ENCODE data around the gene RNF130. TPM values are rescaled to one million over a fixed set of nuclear protein-coding genes. Genes with fewer than 3 reads are reported as not detected.

RNF130 gene
- polyA plus RNA-seq, 1 donor from 2014 or later = 48.7 TPM

DNA sequence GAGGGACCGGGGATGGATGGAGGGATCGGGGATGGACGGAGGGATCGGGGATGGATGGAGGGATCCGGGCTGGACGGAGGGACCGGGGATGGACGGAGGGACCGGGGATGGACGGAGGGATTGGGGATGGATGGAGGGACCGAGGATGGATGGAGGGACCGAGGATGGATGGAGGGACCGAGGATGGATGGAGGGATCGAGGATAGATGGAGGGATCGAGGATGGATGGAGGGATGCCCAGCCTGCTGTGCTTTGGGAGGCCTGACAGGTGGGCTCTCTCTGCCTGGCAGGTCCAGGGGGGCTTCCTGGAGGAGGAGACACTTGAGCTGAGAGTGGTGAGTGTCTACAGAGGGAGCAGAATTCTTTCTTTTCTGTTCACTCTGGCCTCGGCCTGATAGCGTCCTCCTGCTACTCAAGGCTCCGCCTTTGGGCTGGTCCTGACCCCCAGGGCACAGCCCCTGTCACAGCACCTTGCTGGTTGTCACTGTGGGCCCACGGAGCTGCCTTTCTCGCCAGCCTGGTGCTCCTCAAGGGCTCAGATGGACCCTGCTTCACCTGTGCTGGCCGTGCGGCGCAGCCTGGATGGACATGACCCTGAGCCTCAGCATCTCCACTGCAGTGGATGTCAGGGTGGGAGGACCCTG, 42.2 kb upstream of the RNF130 start:
- no peaks in the 10 kb centered on the region for H4K20me1 ChIP-seq (ENCODE audit: insufficient read depth)
- no peaks in the 10 kb centered on the region for H3K79me2 ChIP-seq (replicated peaks; ENCODE audit: insufficient read depth, low read length)
- H3K4me3 ChIP-seq (ENCODE audit: low read length) = no peak overlapping the region
- H2AFZ ChIP-seq (ENCODE audit: low read depth, low read length) = no peak overlapping the region
- H3K9me3 ChIP-seq (ENCODE audit: low read length) = no peaks in the 10 kb centered on the region
- no peaks in the 10 kb centered on the region for H3K36me3 ChIP-seq (ENCODE audit: insufficient read depth, low read length)
- H3K27me3 ChIP-seq (ENCODE audit: insufficient read depth, low read depth, low read length) = no peaks in the 10 kb centered on the region
- no peak overlapping the region for H3K9ac ChIP-seq (ENCODE audit: low read length)
- no peak overlapping the region for H3K27ac ChIP-seq (ENCODE audit: low read length)
- H3K4me2 ChIP-seq (ENCODE audit: low read length) = no peak overlapping the region
- TF ChIP-seq, protein P1, sequence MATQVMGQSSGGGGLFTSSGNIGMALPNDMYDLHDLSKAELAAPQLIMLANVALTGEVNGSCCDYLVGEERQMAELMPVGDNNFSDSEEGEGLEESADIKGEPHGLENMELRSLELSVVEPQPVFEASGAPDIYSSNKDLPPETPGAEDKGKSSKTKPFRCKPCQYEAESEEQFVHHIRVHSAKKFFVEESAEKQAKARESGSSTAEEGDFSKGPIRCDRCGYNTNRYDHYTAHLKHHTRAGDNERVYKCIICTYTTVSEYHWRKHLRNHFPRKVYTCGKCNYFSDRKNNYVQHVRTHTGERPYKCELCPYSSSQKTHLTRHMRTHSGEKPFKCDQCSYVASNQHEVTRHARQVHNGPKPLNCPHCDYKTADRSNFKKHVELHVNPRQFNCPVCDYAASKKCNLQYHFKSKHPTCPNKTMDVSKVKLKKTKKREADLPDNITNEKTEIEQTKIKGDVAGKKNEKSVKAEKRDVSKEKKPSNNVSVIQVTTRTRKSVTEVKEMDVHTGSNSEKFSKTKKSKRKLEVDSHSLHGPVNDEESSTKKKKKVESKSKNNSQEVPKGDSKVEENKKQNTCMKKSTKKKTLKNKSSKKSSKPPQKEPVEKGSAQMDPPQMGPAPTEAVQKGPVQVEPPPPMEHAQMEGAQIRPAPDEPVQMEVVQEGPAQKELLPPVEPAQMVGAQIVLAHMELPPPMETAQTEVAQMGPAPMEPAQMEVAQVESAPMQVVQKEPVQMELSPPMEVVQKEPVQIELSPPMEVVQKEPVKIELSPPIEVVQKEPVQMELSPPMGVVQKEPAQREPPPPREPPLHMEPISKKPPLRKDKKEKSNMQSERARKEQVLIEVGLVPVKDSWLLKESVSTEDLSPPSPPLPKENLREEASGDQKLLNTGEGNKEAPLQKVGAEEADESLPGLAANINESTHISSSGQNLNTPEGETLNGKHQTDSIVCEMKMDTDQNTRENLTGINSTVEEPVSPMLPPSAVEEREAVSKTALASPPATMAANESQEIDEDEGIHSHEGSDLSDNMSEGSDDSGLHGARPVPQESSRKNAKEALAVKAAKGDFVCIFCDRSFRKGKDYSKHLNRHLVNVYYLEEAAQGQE (IDR thresholded peaks at IDR 0.05; ENCODE audit: borderline replicate concordance) = no peak
- no peak for TF ChIP-seq POLR2AphosphoS5 (IDR thresholded peaks at IDR 0.05)
- no peak for TF ChIP-seq TAF1 (IDR thresholded peaks at IDR 0.05; ENCODE audit: low read depth)
- TF ChIP-seq, protein P2, sequence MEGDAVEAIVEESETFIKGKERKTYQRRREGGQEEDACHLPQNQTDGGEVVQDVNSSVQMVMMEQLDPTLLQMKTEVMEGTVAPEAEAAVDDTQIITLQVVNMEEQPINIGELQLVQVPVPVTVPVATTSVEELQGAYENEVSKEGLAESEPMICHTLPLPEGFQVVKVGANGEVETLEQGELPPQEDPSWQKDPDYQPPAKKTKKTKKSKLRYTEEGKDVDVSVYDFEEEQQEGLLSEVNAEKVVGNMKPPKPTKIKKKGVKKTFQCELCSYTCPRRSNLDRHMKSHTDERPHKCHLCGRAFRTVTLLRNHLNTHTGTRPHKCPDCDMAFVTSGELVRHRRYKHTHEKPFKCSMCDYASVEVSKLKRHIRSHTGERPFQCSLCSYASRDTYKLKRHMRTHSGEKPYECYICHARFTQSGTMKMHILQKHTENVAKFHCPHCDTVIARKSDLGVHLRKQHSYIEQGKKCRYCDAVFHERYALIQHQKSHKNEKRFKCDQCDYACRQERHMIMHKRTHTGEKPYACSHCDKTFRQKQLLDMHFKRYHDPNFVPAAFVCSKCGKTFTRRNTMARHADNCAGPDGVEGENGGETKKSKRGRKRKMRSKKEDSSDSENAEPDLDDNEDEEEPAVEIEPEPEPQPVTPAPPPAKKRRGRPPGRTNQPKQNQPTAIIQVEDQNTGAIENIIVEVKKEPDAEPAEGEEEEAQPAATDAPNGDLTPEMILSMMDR (IDR thresholded peaks at IDR 0.05; ENCODE audit: poor library complexity, severe bottlenecking) = no peak
- no peak for TF ChIP-seq SMC3 (conservative IDR thresholded peaks at IDR 0.05; ENCODE audit: poor library complexity)
- TF ChIP-seq MXI1 (conservative IDR thresholded peaks at IDR 0.05; ENCODE audit: poor library complexity, severe bottlenecking) = no peak
- TF ChIP-seq EZH2 (IDR thresholded peaks at IDR 0.05; ENCODE audit: borderline replicate concordance, insufficient read depth, low read length, poor library complexity, severe bottlenecking) = no peak
- no peak for TF ChIP-seq RAD21 (conservative IDR thresholded peaks at IDR 0.05)
- no peak for TF ChIP-seq EP300 (conservative IDR thresholded peaks at IDR 0.05; ENCODE audit: poor library complexity, severe bottlenecking)
- H3K9me2 ChIP-seq (ENCODE audit: insufficient read depth, low read length) = no peaks in the 10 kb centered on the region
- H3F3A ChIP-seq (ENCODE audit: insufficient read depth, low read length, poor library complexity, severe bottlenecking) = no peaks in the 10 kb centered on the region

GRCh38 chr5:180112181-180112861, 40.8 kb upstream of the RNF130 start:
- H3K9me2 ChIP-seq (ENCODE audit: insufficient read depth, low read length) = no peaks in the 10 kb centered on the region
- H4K20me1 ChIP-seq (ENCODE audit: insufficient read depth) = no peaks in the 10 kb centered on the region
- no peaks in the 10 kb centered on the region for H3K9me3 ChIP-seq (ENCODE audit: low read length)
- no peak overlapping the region for H3K4me2 ChIP-seq (ENCODE audit: low read length)
- no peak overlapping the region for H3K27ac ChIP-seq (ENCODE audit: low read length)
- H3F3A ChIP-seq (ENCODE audit: insufficient read depth, low read length, poor library complexity, severe bottlenecking) = no peaks in the 10 kb centered on the region
- no peaks in the 10 kb centered on the region for H3K79me2 ChIP-seq (replicated peaks; ENCODE audit: insufficient read depth, low read length)
- no peak overlapping the region for H3K4me3 ChIP-seq (ENCODE audit: low read length)
- H3K36me3 ChIP-seq (ENCODE audit: insufficient read depth, low read length) = no peaks in the 10 kb centered on the region
- no peak overlapping the region for H2AFZ ChIP-seq (ENCODE audit: low read depth, low read length)
- no peak overlapping the region for H3K9ac ChIP-seq (ENCODE audit: low read length)
- no peaks in the 10 kb centered on the region for H3K27me3 ChIP-seq (ENCODE audit: insufficient read depth, low read depth, low read length)
- TF ChIP-seq POLR2AphosphoS5 (IDR thresholded peaks at IDR 0.05) = no peak
- TF ChIP-seq EP300 (conservative IDR thresholded peaks at IDR 0.05; ENCODE audit: poor library complexity, severe bottlenecking) = no peak
- TF ChIP-seq, protein P1 (IDR thresholded peaks at IDR 0.05; ENCODE audit: borderline replicate concordance) = no peak
- TF ChIP-seq MXI1 (conservative IDR thresholded peaks at IDR 0.05; ENCODE audit: poor library complexity, severe bottlenecking) = no peak
- no peak for TF ChIP-seq EZH2 (IDR thresholded peaks at IDR 0.05; ENCODE audit: borderline replicate concordance, insufficient read depth, low read length, poor library complexity, severe bottlenecking)
- TF ChIP-seq SMC3 (conservative IDR thresholded peaks at IDR 0.05; ENCODE audit: poor library complexity) = no peak
- TF ChIP-seq, protein P2 (IDR thresholded peaks at IDR 0.05; ENCODE audit: poor library complexity, severe bottlenecking) = no peak
- TF ChIP-seq TAF1 (IDR thresholded peaks at IDR 0.05; ENCODE audit: low read depth) = no peak
- no peak for TF ChIP-seq RAD21 (conservative IDR thresholded peaks at IDR 0.05)

Data from neural cell (in vitro differentiated cells).